Fibroblast of pulmonary artery (primary cell): Measurements from ENCODE around the gene GDAP1L1.
A peak's percentile ranks its signal among the peaks of the same experiment; 100 is the strongest.

Source experiments
- DNase-seq: peaks from one replicate; pipeline ENCODE4 v3.0.0-alpha.2; 2010; ENCODE audit warnings: low read depth
- H3K4me3 ChIP-seq: replicated peaks from 2 replicates; pipeline ENCODE4 v1.5.1; 2011; ENCODE audit warnings: low read depth, mild to moderate bottlenecking, control low read depth, low read length, moderate library complexity
- CTCF ChIP-seq: IDR thresholded peaks from 2 replicates; pipeline ENCODE4 v1.5.1; 2011; ENCODE audit warnings: mild to moderate bottlenecking, control low read depth, low read length, inconsistent platforms; ENCODE audit errors: missing control alignments

GDAP1L1 gene

GRCh38 chr20:44247131-44247571, at the start of gene GDAP1L1:
TSS of gene GDAP1L1 (plus strand) at chr20:44247308. CDS start at chr20:44247335, 27 bp downstream.
- TF ChIP-seq CTCF, result no peak
- no peak for DNase-seq
- H3K4me3 ChIP-seq, result no peak within 1 kb of the TSS

GRCh38 chr20:44198872-44199271, 48.2 kb upstream of the GDAP1L1 start:
- no peak for TF ChIP-seq CTCF
- H3K4me3 ChIP-seq, result no peak overlapping the region
- no peak for DNase-seq

- H3K4me3 ChIP-seq, result no peak overlapping the region
- no peak for DNase-seq
- no peak for TF ChIP-seq CTCF
Observed at GRCh38 chr20:44199877-44200276, 47.2 kb upstream of the GDAP1L1 start.

- H3K4me3 ChIP-seq, result no peak overlapping the region
- DNase-seq, result no peak
- TF ChIP-seq CTCF, result no peak
Observed at GRCh38 chr20:44200371-44200770, 46.7 kb upstream of the GDAP1L1 start.

GRCh38 chr20:44200983-44201382, 46.1 kb upstream of the GDAP1L1 start:
- TF ChIP-seq CTCF, result no peak
- no peak for DNase-seq
- no peak overlapping the region for H3K4me3 ChIP-seq

- H3K4me3 ChIP-seq, result no peak overlapping the region
- TF ChIP-seq CTCF, result no peak
Observed at GRCh38 chr20:44203161-44203560, 43.9 kb upstream of the GDAP1L1 start.

GRCh38 chr20:44204156-44204831, 42.8 kb upstream of the GDAP1L1 start:
- TF ChIP-seq CTCF, result no peak
- DNase-seq, result peak; percentile 93
- no peak overlapping the region for H3K4me3 ChIP-seq

More at GRCh38 chr20:44203161-44203560, 43.9 kb upstream of the GDAP1L1 start:
- no peak for DNase-seq
